HUDEP-2 (cell line): ENCODE data around the gene CKS1B.
"Not testable (repeated sequence)": the region's sequence is repeated elsewhere in the genome, so short reads cannot be mapped to it uniquely, and the experiment has no call there.

Experiments used
- DNase-seq, 76 experiments: peaks; one replicate each; lab custom pipeline; 2025; ENCODE audit not compliant: unreplicated experiment in 76 of 76; lab: John Stamatoyannopoulos, UW

CKS1B gene

GRCh38 chr1:154962156-154962749 is 12.2 kb upstream of the CKS1B start:
- DNase-seq: peak in 18 of 76 experiments; percentile 3 to 79 (median 34)

GRCh38 chr1:154962795-154963330 is 11.6 kb upstream of the CKS1B start:
- DNase-seq: no peak

- no peak for DNase-seq
Measured at GRCh38 chr1:154963643-154964042, 10.8 kb upstream of the CKS1B start.

GRCh38 chr1:154964359-154964758 is 10.1 kb upstream of the CKS1B start:
- DNase-seq: no peak

- DNase-seq: no peak
Measured at GRCh38 chr1:154966111-154966510, 8.4 kb upstream of the CKS1B start.

GRCh38 chr1:154967331-154967950 is 7.0 kb upstream of the CKS1B start:
- DNase-seq: no peak

- no peak for DNase-seq
Measured at GRCh38 chr1:154968731-154969130, 5.8 kb upstream of the CKS1B start.

GRCh38 chr1:154969246-154969645 is 5.2 kb upstream of the CKS1B start:
- no peak for DNase-seq

GRCh38 chr1:154969860-154970452 is 4.5 kb upstream of the CKS1B start:
- no peak for DNase-seq

- peak in 72 of 76 experiments; percentile 20 to 91 (median 77) for DNase-seq
Measured at GRCh38 chr1:154970631-154971340, 3.7 kb upstream of the CKS1B start, which contains the start of gene SHC1. SHC1 (minus strand) TSS chr1:154970747; CDS start chr1:154970526, 221 bp downstream.

GRCh38 chr1:154971341-154971998 is 3.0 kb upstream of the CKS1B start:
- peak in 2 of 76 experiments; percentile 18 to 35 for DNase-seq

GRCh38 chr1:154972213-154972516 is 2.3 kb upstream of the CKS1B start:
- DNase-seq: no peak

GRCh38 chr1:154972517-154973343 is 1.8 kb upstream of the CKS1B start:
- DNase-seq: peak in 1 of 76 experiments; percentile 27

- DNase-seq: peak in 75 of 76 experiments; percentile 77 to 99 (median 97)
Measured at GRCh38 chr1:154973344-154974101, 958 bp upstream of the CKS1B start.

- peak in 74 of 76 experiments; percentile 39 to 99 (median 90) for DNase-seq
Measured at GRCh38 chr1:154974808-154975408, 427 bp downstream of the CKS1B start.

- peak in 22 of 76 experiments; percentile 10 to 41 (median 26) for DNase-seq
Measured at GRCh38 chr1:154975409-154976059, 1.1 kb downstream of the CKS1B start.

GRCh38 chr1:154977762-154978161 is 3.3 kb downstream of the CKS1B start:
- DNase-seq: not testable (repeated sequence)

GRCh38 chr1:154978360-154978759 is 3.9 kb downstream of the CKS1B start:
- DNase-seq: no peak
